ENCODE results near the gene ASMTL. TPM values are rescaled to one million over a fixed set of nuclear protein-coding genes. Genes with fewer than 3 reads are reported as not detected.

Gene ASMTL
- total RNA-seq, 2 experiments from 2014 or later, result 34.6 to 39.3 TPM

DNA sequence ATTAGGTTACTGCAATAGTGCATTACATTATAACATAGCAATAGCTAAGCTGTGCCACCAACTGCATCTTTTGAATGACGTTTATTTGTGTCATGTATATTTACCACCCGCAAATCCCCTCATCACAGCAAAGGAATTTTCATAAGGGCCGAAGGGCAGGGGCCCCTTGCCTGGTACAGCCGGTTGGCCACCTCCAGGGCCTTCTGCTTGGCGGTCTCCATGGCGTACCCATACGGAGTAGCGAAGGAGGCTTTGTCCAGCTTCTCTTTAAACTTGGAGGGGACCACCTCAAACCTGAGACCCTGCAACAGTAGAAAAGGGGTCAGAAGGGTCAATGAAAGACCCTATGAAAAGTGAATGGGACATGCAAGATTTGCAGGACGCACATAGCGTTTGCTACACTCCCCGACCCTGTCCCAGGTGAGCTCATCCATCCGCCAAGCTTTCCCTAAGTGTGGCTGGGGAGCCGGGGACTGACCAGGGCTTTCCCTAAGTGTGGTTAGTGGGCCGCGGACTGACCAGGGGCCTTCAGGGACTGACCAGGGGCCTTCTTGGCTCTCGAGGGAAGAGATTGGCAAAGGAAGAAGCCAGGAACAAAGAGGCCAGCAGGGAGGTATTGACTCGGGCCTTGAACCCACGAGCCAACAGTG, 10.6 kb downstream of the ASMTL start:
- intact Hi-C loops (cut with DNase I, micrococcal nuclease), result no loop called here
- CTCF ChIA-PET, result no interaction called here

DNA sequence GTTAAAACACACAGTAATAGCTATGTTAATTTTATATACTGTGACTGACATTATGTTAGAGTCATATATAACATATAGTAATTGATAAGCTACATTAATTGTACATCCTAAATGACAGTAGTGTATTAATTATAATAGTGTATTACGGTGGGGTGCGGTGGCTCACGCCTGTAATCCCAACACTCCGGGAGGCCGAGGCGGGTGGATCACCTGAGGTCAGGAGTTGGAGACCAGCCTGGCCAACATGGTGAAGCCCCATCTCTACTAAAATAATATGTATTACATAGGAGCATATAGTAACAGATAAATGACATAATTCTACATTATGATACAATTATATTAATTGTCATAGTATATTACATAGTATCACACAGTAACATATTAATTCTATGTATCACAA, 12.2 kb downstream of the ASMTL start:
- Mint-ChIP-seq H3K4me3 (no peak overlapping the region), H3K4me1 (ENCODE audit: low read depth) (no peaks in the 10 kb centered on the region), H3K36me3 (ENCODE audit: low read depth) (peaks cover 79% of the 10 kb centered on the region), H3K27me3 (no peaks in the 10 kb centered on the region), H3K27ac (no peak overlapping the region), H3K9me3 (peaks cover 2% of the 10 kb centered on the region)
- CTCF ChIA-PET, result no interaction called here
- H3K9me3 ChIP-seq (ENCODE audit: control insufficient read depth in 1 of 2, insufficient read depth in 1 of 2, low read length in 2 of 2), result peaks cover 0 to 60% of the 10 kb centered on the region in 2 experiments
- no peaks in the 10 kb centered on the region for H3K4me1 ChIP-seq (ENCODE audit: insufficient read depth, low read length)
- no peak overlapping the region for H3K27ac ChIP-seq (ENCODE audit: low read depth in 1 of 2, low read length in 2 of 2)
- H3K27me3 ChIP-seq (ENCODE audit: control insufficient read depth in 1 of 2, insufficient read depth in 2 of 2, low read length in 2 of 2), result no peaks in the 10 kb centered on the region
- intact Hi-C loops (cut with DNase I, micrococcal nuclease), result no loop called here
- peak in 1 of 14 experiments; percentile 11 for DNase-seq
- peaks cover 30% of the 10 kb centered on the region for H3K36me3 ChIP-seq (ENCODE audit: insufficient read depth, low read length)
- TF ChIP-seq, protein P1, sequence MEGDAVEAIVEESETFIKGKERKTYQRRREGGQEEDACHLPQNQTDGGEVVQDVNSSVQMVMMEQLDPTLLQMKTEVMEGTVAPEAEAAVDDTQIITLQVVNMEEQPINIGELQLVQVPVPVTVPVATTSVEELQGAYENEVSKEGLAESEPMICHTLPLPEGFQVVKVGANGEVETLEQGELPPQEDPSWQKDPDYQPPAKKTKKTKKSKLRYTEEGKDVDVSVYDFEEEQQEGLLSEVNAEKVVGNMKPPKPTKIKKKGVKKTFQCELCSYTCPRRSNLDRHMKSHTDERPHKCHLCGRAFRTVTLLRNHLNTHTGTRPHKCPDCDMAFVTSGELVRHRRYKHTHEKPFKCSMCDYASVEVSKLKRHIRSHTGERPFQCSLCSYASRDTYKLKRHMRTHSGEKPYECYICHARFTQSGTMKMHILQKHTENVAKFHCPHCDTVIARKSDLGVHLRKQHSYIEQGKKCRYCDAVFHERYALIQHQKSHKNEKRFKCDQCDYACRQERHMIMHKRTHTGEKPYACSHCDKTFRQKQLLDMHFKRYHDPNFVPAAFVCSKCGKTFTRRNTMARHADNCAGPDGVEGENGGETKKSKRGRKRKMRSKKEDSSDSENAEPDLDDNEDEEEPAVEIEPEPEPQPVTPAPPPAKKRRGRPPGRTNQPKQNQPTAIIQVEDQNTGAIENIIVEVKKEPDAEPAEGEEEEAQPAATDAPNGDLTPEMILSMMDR (IDR thresholded peaks at IDR 0.05), result no peak
- POLR2A ChIA-PET, result no interaction called here
- no peak for ATAC-seq (ENCODE audit: poor library complexity)
- H3K4me3 ChIP-seq (ENCODE audit: low read length), result no peak overlapping the region

More for the DNA sequence above, 10.6 kb downstream of the ASMTL start:
- no peak for ATAC-seq (ENCODE audit: poor library complexity)
- Mint-ChIP-seq H3K9me3 (peaks cover 2% of the 10 kb centered on the region), H3K4me1 (ENCODE audit: low read depth) (no peaks in the 10 kb centered on the region), H3K36me3 (ENCODE audit: low read depth) (peaks cover 81% of the 10 kb centered on the region), H3K27me3 (no peaks in the 10 kb centered on the region), H3K4me3 (no peak overlapping the region), H3K27ac (no peak overlapping the region)
- no peak overlapping the region for H3K27ac ChIP-seq (ENCODE audit: low read depth in 1 of 2, low read length in 2 of 2)
- H3K4me3 ChIP-seq (ENCODE audit: low read length), result no peak overlapping the region
- peaks cover 20% of the 10 kb centered on the region for H3K36me3 ChIP-seq (ENCODE audit: insufficient read depth, low read length)
- DNase-seq, result peak in 1 of 14 experiments; percentile 16
- H3K27me3 ChIP-seq (ENCODE audit: control insufficient read depth in 1 of 2, insufficient read depth in 2 of 2, low read length in 2 of 2), result no peaks in the 10 kb centered on the region
- peaks cover 0 to 59% of the 10 kb centered on the region in 2 experiments for H3K9me3 ChIP-seq (ENCODE audit: control insufficient read depth in 1 of 2, insufficient read depth in 1 of 2, low read length in 2 of 2)
- no peaks in the 10 kb centered on the region for H3K4me1 ChIP-seq (ENCODE audit: insufficient read depth, low read length)
- TF ChIP-seq, protein P1 (IDR thresholded peaks at IDR 0.05), result no peak
- POLR2A ChIA-PET, result no interaction called here

DNA sequence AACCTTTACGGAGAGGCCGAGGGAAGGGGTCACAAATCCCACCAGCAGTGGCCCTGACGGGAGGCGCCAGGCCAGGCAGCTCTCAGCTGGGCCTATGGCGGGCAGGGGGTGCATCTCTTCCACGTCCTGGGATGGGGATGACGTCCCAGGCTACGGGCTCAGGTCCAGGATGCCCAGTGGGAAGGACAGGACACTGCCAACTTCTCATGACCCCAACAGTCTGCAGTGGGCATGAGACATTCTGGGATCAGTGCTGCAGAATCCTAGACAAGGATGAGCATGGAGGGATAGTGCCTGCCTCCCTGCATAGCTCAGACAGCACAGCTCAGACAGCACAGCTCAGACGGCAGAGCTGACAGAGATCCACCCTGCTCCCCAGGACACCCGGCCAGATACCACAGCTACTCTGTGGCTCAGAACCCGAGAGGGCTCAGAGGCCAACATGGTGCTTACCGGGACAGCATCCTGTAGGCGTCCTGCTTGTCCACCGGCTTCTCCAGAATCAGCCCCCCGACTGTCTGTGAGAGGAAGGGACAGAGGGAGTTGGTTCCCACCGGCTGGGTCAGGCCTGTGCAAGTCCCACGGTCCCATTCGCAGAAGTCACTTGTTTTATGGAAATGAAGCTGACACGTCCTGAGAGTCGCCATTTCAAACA, 17.3 kb downstream of the ASMTL start:
- no peaks in the 10 kb centered on the region for H3K4me1 Mint-ChIP-seq (ENCODE audit: low read depth)
- no peak overlapping the region for H3K4me3 Mint-ChIP-seq
- H3K27ac Mint-ChIP-seq, result no peak overlapping the region
- TF ChIP-seq, protein P1 (IDR thresholded peaks at IDR 0.05), result no peak
- no peaks in the 10 kb centered on the region for H3K27me3 ChIP-seq (ENCODE audit: control insufficient read depth in 1 of 2, insufficient read depth in 2 of 2, low read length in 2 of 2)
- intact Hi-C loops (cut with DNase I, micrococcal nuclease), result no loop called here
- no peaks in the 10 kb centered on the region for H3K9me3 Mint-ChIP-seq
- DNase-seq (no peak), ATAC-seq (ENCODE audit: poor library complexity) (no peak)
- ChIA-PET POLR2A (no interaction called here), CTCF (no interaction called here)
- peaks cover 67% of the 10 kb centered on the region for H3K36me3 Mint-ChIP-seq (ENCODE audit: low read depth)
- peaks cover 29% of the 10 kb centered on the region for H3K36me3 ChIP-seq (ENCODE audit: insufficient read depth, low read length)
- H3K4me3 ChIP-seq (ENCODE audit: low read length), result no peak overlapping the region
- no peaks in the 10 kb centered on the region for H3K27me3 Mint-ChIP-seq
- H3K4me1 ChIP-seq (ENCODE audit: insufficient read depth, low read length), result no peaks in the 10 kb centered on the region
- H3K9me3 ChIP-seq (ENCODE audit: control insufficient read depth in 1 of 2, insufficient read depth in 1 of 2, low read length in 2 of 2), result peaks cover 0 to 26% of the 10 kb centered on the region in 2 experiments
- H3K27ac ChIP-seq (ENCODE audit: low read depth in 1 of 2, low read length in 2 of 2), result no peak overlapping the region

All from CD4-positive, alpha-beta T cell (primary cell).